OCI-LY7 (cell line): ENCODE results near the gene LIPK. TPM values are rescaled to one million over a fixed set of nuclear protein-coding genes. Genes with fewer than 3 reads are reported as not detected.

Source experiments
- BruUV-seq: library from RNA; stranded (reverse); fragments of 400-500 nt; replicated peaks from 2 replicates; lab custom pipeline; 2021; lab: Mats Ljungman, UMichigan
- CTCF ChIA-PET: fragments of 300-600 bp; sonication (Branson Sonifier 250); formaldehyde crosslinking; loops from one replicate; lab custom pipeline; 2022; ENCODE audit warnings: antibody characterized with exemption; ENCODE audit not compliant: unreplicated experiment; lab: Charles Lee
- POLR2A ChIA-PET: fragments of 300-600 bp; sonication (Branson Sonifier 250); formaldehyde crosslinking; loops from one replicate; lab custom pipeline; 2022; ENCODE audit warnings: antibody characterized with exemption; lab: Charles Lee
- DNase-seq: peaks from one replicate; pipeline ENCODE4 v3.0.0-alpha.2; 2015; ENCODE audit warnings: low spot score
- H2AFZ ChIP-seq: fragments of 200-600 bp; sonication (generic), shearing (Covaris generic); 2 replicates; pipeline ENCODE4 v1.6.1; 2014; ENCODE audit warnings: mild to moderate bottlenecking, antibody characterized with exemption, low read length, moderate library complexity
- H3K27ac ChIP-seq: fragments of 200-600 bp; sonication (generic); 2 replicates; pipeline ENCODE4 v1.5.1; 2014; ENCODE audit warnings: mixed run types, low read depth, mild to moderate bottlenecking, moderate library complexity, low read length, inconsistent platforms; ENCODE audit not compliant: poor library complexity, severe bottlenecking
- H3K36me3 ChIP-seq: fragments of 200-600 bp; sonication (generic); 2 replicates; pipeline ENCODE4 v1.6.1; 2014; ENCODE audit warnings: mild to moderate bottlenecking, antibody characterized with exemption, low read length, moderate library complexity, mixed read lengths; ENCODE audit not compliant: insufficient read depth
- H3K4me1 ChIP-seq: fragments of 200-600 bp; sonication (generic); 2 replicates; pipeline ENCODE4 v1.5.1; 2014; ENCODE audit warnings: mild to moderate bottlenecking, low read length; ENCODE audit not compliant: insufficient read depth, poor library complexity, severe bottlenecking
- H3K4me2 ChIP-seq: fragments of 200-600 bp; sonication (generic); 2 replicates; pipeline ENCODE4 v1.6.1; 2014; ENCODE audit warnings: mild to moderate bottlenecking, low read length
- H3K4me3 ChIP-seq: fragments of 200-600 bp; sonication (generic); 2 replicates; pipeline ENCODE4 v1.5.1; 2014; ENCODE audit warnings: mild to moderate bottlenecking, low read depth, low read length; ENCODE audit not compliant: poor library complexity, severe bottlenecking
- H3K79me2 ChIP-seq: fragments of 200-600 bp; sonication (generic); 2 replicates; pipeline ENCODE4 v1.6.1; 2016; ENCODE audit warnings: low read depth, mild to moderate bottlenecking, low read length, moderate library complexity, mixed read lengths; ENCODE audit not compliant: insufficient read depth
- H3K9me2 ChIP-seq: fragments of 200-600 bp; sonication (generic); 2 replicates; pipeline ENCODE4 v1.6.1; 2016; ENCODE audit warnings: mild to moderate bottlenecking, low read length, mixed read lengths; ENCODE audit not compliant: insufficient read depth
- H3K9me3 ChIP-seq: fragments of 200-600 bp; sonication (generic); 2 replicates; pipeline ENCODE4 v1.6.1; 2014; ENCODE audit warnings: mild to moderate bottlenecking, mixed run types, low read length, mixed read lengths
- H4K20me1 ChIP-seq: fragments of 200-600 bp; sonication (generic); 2 replicates; pipeline ENCODE4 v1.6.1; 2014; ENCODE audit warnings: mild to moderate bottlenecking, antibody characterized with exemption, low read length, moderate library complexity, mixed read lengths; ENCODE audit not compliant: insufficient read depth
- EZH2phosphoT487 ChIP-seq: fragments of 200-600 bp; sonication (generic); IDR thresholded peaks from 2 replicates; pipeline ENCODE4 v1.6.1; 2018; ENCODE audit warnings: low read depth, borderline replicate concordance, mild to moderate bottlenecking, mixed run types, antibody characterized with exemption, low read length, moderate library complexity, mixed read lengths
- intact Hi-C: fragments of 100-400 bp; cut with micrococcal nuclease; formaldehyde crosslinking; loops from one replicate; pipeline ENCODE4 v1.10.0; 2022; ENCODE audit not compliant: unreplicated experiment
- total RNA-seq, 2 experiments: library from RNA; depleted of rRNA in 1 of 2; stranded (reverse); fragments of >200 nt in 1 of 2; shearing (Covaris generic) in 1 of 2; gene quantifications; 2 replicates each; pipeline ENCODE4 v1.2.3, GENCODE V29; 2014 to 2022
- TF ChIP-seq, protein P1 (sequence below): fragments of 200-600 bp; sonication (generic); conservative IDR thresholded peaks from 2 replicates; pipeline ENCODE4 v1.5.1; 2014; ENCODE audit warnings: mild to moderate bottlenecking, antibody characterized with exemption, low read length, moderate library complexity, mixed read lengths

LIPK gene
- total RNA-seq, 2 experiments from 2014 or later, result not detected

DNA sequence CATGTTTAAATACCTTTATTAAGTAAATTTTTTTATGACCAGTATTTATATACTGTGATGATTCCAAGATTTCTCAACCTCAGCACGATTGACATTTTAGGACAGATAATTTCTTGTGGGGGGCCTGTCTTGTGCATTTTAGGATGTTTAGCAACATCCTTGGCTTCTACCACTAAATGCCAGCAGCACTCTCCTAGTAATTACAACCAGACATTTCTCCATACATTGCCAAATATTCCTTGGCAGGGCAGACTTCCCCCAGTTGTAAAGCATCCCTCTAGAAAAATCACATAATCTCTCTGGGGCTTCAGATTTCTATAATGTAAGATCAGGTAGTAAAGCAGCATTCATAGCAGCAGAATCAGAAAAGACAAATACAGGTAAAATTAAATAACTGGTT, 88.7 kb downstream of the LIPK start:
- H2AFZ ChIP-seq, result no peak overlapping the region
- no peak overlapping the region for H3K4me2 ChIP-seq
- no peaks in the 10 kb centered on the region for H4K20me1 ChIP-seq
- TF ChIP-seq EZH2phosphoT487, result no peak
- H3K9me3 ChIP-seq, result no peaks in the 10 kb centered on the region
- no peaks in the 10 kb centered on the region for H3K4me1 ChIP-seq
- DNase-seq, result no peak
- BruUV-seq, result no TSS peak
- ChIA-PET POLR2A (interaction anchor here (0.5 kb wide), 1 partner anchor 81 kb away, joined by 3 read pairs; no protein-coding TSS in a partner anchor), CTCF (no interaction called here)
- H3K36me3 ChIP-seq, result no peaks in the 10 kb centered on the region
- H3K79me2 ChIP-seq, result no peaks in the 10 kb centered on the region
- intact Hi-C loops, result no loop called here
- H3K27ac ChIP-seq, result no peak overlapping the region
- H3K9me2 ChIP-seq, result no peaks in the 10 kb centered on the region
- H3K4me3 ChIP-seq, result no peak overlapping the region

DNA sequence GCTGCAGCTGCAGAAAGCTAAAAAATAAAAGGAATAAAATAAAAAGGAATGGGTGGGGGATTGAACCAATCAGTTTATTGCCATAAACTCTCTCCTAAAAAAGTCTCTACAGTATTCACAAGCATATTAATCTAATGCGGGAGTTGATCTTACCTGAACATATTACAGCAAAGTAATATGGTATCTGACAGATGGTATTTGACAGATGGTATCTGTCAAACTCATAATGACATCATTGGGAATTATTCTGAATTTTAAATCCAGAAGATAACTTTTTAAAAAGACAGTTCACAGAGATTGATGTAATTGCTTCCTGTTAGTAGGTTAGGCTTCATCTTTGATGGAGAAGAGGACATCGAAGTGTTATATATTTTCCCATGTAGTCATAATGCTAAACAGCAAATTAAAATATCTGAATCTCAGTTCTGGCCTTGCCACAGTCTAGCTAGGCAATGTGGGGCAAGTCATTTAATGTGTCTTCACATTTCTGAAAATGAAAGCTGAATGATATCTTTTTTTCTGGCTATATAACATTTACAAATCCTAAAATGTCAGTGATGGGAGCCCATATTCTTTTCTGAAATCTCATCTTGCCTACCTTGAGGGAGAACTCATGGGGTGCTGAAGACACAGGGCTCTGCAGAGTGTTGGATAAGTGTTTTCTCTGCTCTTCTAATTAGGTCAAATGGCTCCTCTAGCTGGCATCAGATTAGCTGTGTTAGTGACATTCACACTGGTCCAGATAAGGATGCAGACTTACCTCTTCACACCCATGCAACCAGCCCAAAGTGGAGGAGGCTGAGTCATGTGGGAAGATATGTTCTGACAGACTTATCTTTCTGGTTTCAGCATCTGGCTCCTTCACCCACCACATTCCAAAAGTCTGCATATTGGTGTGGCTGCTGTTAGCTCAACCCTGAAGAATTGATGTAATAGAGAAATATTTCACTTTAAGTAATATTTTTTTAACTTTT, 94.4 kb downstream of the LIPK start:
- no peak overlapping the region for H2AFZ ChIP-seq
- no peak overlapping the region for H3K4me2 ChIP-seq
- TF ChIP-seq EZH2phosphoT487, result no peak
- TF ChIP-seq, protein P1, sequence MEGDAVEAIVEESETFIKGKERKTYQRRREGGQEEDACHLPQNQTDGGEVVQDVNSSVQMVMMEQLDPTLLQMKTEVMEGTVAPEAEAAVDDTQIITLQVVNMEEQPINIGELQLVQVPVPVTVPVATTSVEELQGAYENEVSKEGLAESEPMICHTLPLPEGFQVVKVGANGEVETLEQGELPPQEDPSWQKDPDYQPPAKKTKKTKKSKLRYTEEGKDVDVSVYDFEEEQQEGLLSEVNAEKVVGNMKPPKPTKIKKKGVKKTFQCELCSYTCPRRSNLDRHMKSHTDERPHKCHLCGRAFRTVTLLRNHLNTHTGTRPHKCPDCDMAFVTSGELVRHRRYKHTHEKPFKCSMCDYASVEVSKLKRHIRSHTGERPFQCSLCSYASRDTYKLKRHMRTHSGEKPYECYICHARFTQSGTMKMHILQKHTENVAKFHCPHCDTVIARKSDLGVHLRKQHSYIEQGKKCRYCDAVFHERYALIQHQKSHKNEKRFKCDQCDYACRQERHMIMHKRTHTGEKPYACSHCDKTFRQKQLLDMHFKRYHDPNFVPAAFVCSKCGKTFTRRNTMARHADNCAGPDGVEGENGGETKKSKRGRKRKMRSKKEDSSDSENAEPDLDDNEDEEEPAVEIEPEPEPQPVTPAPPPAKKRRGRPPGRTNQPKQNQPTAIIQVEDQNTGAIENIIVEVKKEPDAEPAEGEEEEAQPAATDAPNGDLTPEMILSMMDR, result no peak
- no peak for DNase-seq
- intact Hi-C loops, result no loop called here
- H4K20me1 ChIP-seq, result no peaks in the 10 kb centered on the region
- H3K4me1 ChIP-seq, result no peaks in the 10 kb centered on the region
- H3K9me3 ChIP-seq, result no peaks in the 10 kb centered on the region
- BruUV-seq, result no TSS peak
- no peaks in the 10 kb centered on the region for H3K9me2 ChIP-seq
- no peaks in the 10 kb centered on the region for H3K36me3 ChIP-seq
- ChIA-PET POLR2A (no interaction called here), CTCF (no interaction called here)
- H3K4me3 ChIP-seq, result no peak overlapping the region
- no peaks in the 10 kb centered on the region for H3K79me2 ChIP-seq
- no peak overlapping the region for H3K27ac ChIP-seq

Other genes with a start within 250 kb of the LIPK start
- gene RNLS, start 122.9 kb upstream of the LIPK start, total RNA-seq (2014; rRNA removed; shearing (Covaris generic)), result not detected in 2 replicates
- gene RNLS, start 122.9 kb upstream of the LIPK start, total RNA-seq (2022), result not detected in 2 replicates
- gene LIPJ, start 119.5 kb upstream of the LIPK start, total RNA-seq (2014; rRNA removed; shearing (Covaris generic)), result 0.05 and 0.06 TPM in 2 replicates
- not detected in 2 replicates for gene LIPJ, start 119.5 kb upstream of the LIPK start, total RNA-seq (2022)
- gene LIPF, start 41.8 kb upstream of the LIPK start, total RNA-seq (2014; rRNA removed; shearing (Covaris generic)), result not detected in 2 replicates
- not detected in 2 replicates for gene LIPF, start 41.8 kb upstream of the LIPK start, total RNA-seq (2022)
- not detected in 2 replicates for gene LIPN, start 53.8 kb downstream of the LIPK start, total RNA-seq (2014; rRNA removed; shearing (Covaris generic))
- not detected in 2 replicates for gene LIPN, start 53.8 kb downstream of the LIPK start, total RNA-seq (2022)
- not detected in 2 replicates for gene LIPM, start 96.5 kb downstream of the LIPK start, total RNA-seq (2014; rRNA removed; shearing (Covaris generic))
- not detected in 2 replicates for gene LIPM, start 96.5 kb downstream of the LIPK start, total RNA-seq (2022)
- not detected in 2 replicates for gene ANKRD22, start 145.6 kb downstream of the LIPK start, total RNA-seq (2014; rRNA removed; shearing (Covaris generic))
- gene ANKRD22, start 145.6 kb downstream of the LIPK start, total RNA-seq (2022), result not detected in 2 replicates
- 47.2 and 69.0 TPM in 2 replicates for gene STAMBPL1, start 174.0 kb downstream of the LIPK start, total RNA-seq (2014; rRNA removed; shearing (Covaris generic))
- gene STAMBPL1, start 174.0 kb downstream of the LIPK start, total RNA-seq (2022), result 41.0 and 44.4 TPM in 2 replicates
- 1.4 and 5.0 TPM in 2 replicates for gene ACTA2, start 246.5 kb downstream of the LIPK start, total RNA-seq (2014; rRNA removed; shearing (Covaris generic))
- gene ACTA2, start 246.5 kb downstream of the LIPK start, total RNA-seq (2022), result 3.3 and 4.2 TPM in 2 replicates